ENCODE results near the gene ZNF423.

The ZNF423 gene

GRCh38 chr16:49581630-49582298 is 274.1 kb downstream of the ZNF423 start:
- no peaks in the 10 kb centered on the region for H3K9me3 ChIP-seq (ENCODE audit: insufficient read depth, low read length, severe bottlenecking)
- no peaks in the 10 kb centered on the region for H3K36me3 ChIP-seq (ENCODE audit: insufficient read depth, low read length)
- no peak overlapping the region for H2AFZ ChIP-seq (ENCODE audit: low read depth, low read length)
- no peak overlapping the region for H3K4me3 ChIP-seq (ENCODE audit: low read depth in 1 of 2, low read length in 2 of 2)
- DNase-seq: no peak
- TF ChIP-seq CTCF (IDR thresholded peaks at IDR 0.05; ENCODE audit: borderline replicate concordance, extremely low read depth, low read length, poor library complexity, severe bottlenecking) (no peak), EZH2 (IDR thresholded peaks at IDR 0.05; ENCODE audit: borderline replicate concordance, low read depth, low read length, severe bottlenecking) (no peak)
- H3K27ac ChIP-seq (ENCODE audit: low read length): no peak overlapping the region
- no peak overlapping the region for H3K4me2 ChIP-seq (ENCODE audit: insufficient read depth, low read length)
- H3K79me2 ChIP-seq (ENCODE audit: insufficient read depth, low read length): no peaks in the 10 kb centered on the region
- ATAC-seq (ENCODE audit: insufficient read depth, low read depth): no peak
- no peaks in the 10 kb centered on the region for H3K4me1 ChIP-seq (ENCODE audit: insufficient read depth, low read length)
- no peak overlapping the region for H3K9ac ChIP-seq (ENCODE audit: low read depth, low read length)
- no peaks in the 10 kb centered on the region for H4K20me1 ChIP-seq (ENCODE audit: insufficient read depth, low read length)
- H3K27me3 ChIP-seq (ENCODE audit: insufficient read depth, low read length, poor library complexity): no peaks in the 10 kb centered on the region

DNA sequence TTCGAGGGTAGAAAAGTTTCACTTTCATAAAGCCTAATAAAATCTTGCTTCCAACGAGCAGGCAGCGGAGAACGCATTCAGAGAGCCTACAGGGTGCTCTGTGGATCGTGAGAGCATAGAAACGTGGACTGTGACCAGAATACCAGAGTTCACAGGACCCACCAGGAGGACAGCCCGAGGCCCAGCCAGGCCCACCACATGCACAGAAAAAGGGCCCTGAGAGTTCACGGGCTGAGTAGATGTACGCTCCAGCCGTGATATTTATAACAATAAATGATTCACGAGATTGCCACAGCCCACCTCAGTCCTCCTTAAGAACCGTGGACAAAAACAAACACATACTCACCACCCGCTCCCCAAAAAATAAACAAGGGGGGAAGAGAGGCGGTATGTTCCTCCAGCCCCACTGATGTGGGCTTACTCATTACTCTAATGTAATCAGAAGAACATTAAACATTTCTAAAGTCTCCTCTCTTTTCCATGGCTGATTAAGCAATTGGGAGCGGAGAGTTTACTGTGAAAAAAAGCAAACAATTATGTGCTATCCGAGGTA is 275.1 kb downstream of the ZNF423 start:
- H3K4me1 ChIP-seq (ENCODE audit: insufficient read depth, low read length): no peaks in the 10 kb centered on the region
- H2AFZ ChIP-seq (ENCODE audit: low read depth, low read length): no peak overlapping the region
- no peak overlapping the region for H3K9ac ChIP-seq (ENCODE audit: low read depth, low read length)
- no peaks in the 10 kb centered on the region for H4K20me1 ChIP-seq (ENCODE audit: insufficient read depth, low read length)
- H3K4me3 ChIP-seq (ENCODE audit: low read depth in 1 of 2, low read length in 2 of 2): no peak overlapping the region
- no peak for ATAC-seq (ENCODE audit: insufficient read depth, low read depth)
- H3K27ac ChIP-seq (ENCODE audit: low read length): no peak overlapping the region
- no peaks in the 10 kb centered on the region for H3K36me3 ChIP-seq (ENCODE audit: insufficient read depth, low read length)
- H3K79me2 ChIP-seq (ENCODE audit: insufficient read depth, low read length): no peaks in the 10 kb centered on the region
- no peaks in the 10 kb centered on the region for H3K27me3 ChIP-seq (ENCODE audit: insufficient read depth, low read length, poor library complexity)
- H3K4me2 ChIP-seq (ENCODE audit: insufficient read depth, low read length): no peak overlapping the region
- TF ChIP-seq EZH2 (IDR thresholded peaks at IDR 0.05; ENCODE audit: borderline replicate concordance, low read depth, low read length, severe bottlenecking): no peak
- no peak for TF ChIP-seq CTCF (IDR thresholded peaks at IDR 0.05; ENCODE audit: borderline replicate concordance, extremely low read depth, low read length, poor library complexity, severe bottlenecking)
- DNase-seq: no peak
- no peaks in the 10 kb centered on the region for H3K9me3 ChIP-seq (ENCODE audit: insufficient read depth, low read length, severe bottlenecking)

DNA sequence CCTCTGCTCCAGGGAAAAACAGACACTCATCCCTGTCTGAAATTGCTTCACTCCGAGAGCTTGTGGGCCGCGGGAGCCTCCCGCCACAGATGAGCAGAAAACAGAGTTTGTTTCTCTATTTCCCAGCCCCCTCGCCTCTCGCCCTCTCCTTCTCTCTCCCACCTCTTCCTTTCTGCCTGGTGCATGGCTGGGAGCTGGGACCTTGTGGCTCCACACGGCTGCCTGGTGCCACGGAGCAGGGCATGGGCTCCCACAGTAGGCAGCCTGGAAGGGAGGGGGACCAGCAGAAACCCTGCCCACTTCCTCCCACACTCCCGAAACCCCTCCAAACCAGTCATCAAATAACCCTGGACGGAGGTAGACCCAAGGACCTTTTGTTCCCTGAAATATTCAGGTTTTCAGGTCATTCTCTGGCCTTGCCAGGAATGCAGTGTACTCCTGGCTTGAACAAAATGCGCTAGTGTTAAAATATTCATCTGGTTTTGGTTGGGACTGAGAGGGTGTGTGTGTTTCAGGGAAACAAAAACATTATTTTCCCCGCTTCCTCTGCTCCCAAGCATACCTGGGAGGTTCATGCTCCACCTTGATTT is 277.4 kb downstream of the ZNF423 start:
- no peaks in the 10 kb centered on the region for H3K9me3 ChIP-seq (ENCODE audit: insufficient read depth, low read length, severe bottlenecking)
- H3K27me3 ChIP-seq (ENCODE audit: insufficient read depth, low read length, poor library complexity): no peaks in the 10 kb centered on the region
- no peak for DNase-seq

More for the DNA sequence above, 277.4 kb downstream of the ZNF423 start:
- Histone ChIP-seq H3K4me3 (ENCODE audit: low read depth in 1 of 2, low read length in 2 of 2) (no peak overlapping the region), H4K20me1 (ENCODE audit: insufficient read depth, low read length) (no peaks in the 10 kb centered on the region), H2AFZ (ENCODE audit: low read depth, low read length) (no peak overlapping the region), H3K4me1 (ENCODE audit: insufficient read depth, low read length) (no peaks in the 10 kb centered on the region), H3K79me2 (ENCODE audit: insufficient read depth, low read length) (no peaks in the 10 kb centered on the region), H3K27ac (ENCODE audit: low read length) (no peak overlapping the region), H3K4me2 (ENCODE audit: insufficient read depth, low read length) (no peak overlapping the region), H3K36me3 (ENCODE audit: insufficient read depth, low read length) (no peaks in the 10 kb centered on the region), H3K9ac (ENCODE audit: low read depth, low read length) (no peak overlapping the region)
- TF ChIP-seq CTCF (IDR thresholded peaks at IDR 0.05; ENCODE audit: borderline replicate concordance, extremely low read depth, low read length, poor library complexity, severe bottlenecking): no peak
- no peak for TF ChIP-seq EZH2 (IDR thresholded peaks at IDR 0.05; ENCODE audit: borderline replicate concordance, low read depth, low read length, severe bottlenecking)
- ATAC-seq (ENCODE audit: insufficient read depth, low read depth): no peak
